Peyer's patch (tissue), 4 donors: ENCODE data around the gene PCGF3.

ENCODE experiments used
- POLR2A ChIP-seq, 2 donors: fragments of 450-650 bp; IDR thresholded peaks; one replicate each; pipeline ENCODE4 v1.5.1; 2017; ENCODE audit warnings: antibody characterized with exemption in 2 of 2, mild to moderate bottlenecking in 2 of 2, moderate library complexity in 2 of 2
- TF ChIP-seq, protein P1 (sequence below), 6 experiments: fragments of 450-650 bp in 4 of 6; fragments of 200-600 bp in 2 of 6; sonication (generic) in 1 of 6; IDR thresholded peaks; one replicate each; pipeline ENCODE4 v1.5.1; 2017 to 2019; ENCODE audit warnings: antibody characterized with exemption in 6 of 6, mild to moderate bottlenecking in 3 of 6, moderate library complexity in 1 of 6

DNA sequence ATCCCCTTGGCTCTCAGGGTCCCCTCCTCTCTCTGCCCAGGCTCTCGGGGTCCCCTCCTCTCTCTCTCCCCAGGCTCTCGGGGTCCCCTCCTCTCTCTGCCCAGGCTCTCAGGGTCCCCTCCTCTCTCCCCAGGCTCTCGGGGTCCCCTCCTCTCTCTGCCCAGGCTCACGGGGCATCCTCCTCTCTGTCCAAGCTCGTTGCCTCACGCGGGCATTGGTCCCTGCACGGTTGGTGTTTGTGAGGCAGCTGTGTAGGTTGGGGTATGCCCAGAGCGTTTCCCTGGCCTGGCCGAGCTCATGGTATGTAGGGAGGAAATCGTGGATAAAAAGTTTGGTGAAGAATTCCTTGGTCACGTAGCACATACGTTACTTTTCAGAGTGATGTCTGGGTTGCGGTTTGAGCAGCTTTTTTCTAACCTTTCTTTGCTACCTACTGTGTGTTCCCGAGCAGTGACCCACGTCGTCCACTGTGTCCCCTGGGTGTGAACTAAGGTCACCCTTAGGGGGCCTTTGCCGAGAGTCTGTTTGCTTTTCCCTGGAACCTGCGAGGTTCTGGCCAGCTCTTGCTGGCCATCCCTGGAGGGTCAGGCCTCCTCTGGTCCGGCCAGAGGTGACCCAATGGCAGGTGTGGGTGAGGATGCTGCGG, 36.6 kb downstream of the PCGF3 start:
- TF ChIP-seq, protein P1, sequence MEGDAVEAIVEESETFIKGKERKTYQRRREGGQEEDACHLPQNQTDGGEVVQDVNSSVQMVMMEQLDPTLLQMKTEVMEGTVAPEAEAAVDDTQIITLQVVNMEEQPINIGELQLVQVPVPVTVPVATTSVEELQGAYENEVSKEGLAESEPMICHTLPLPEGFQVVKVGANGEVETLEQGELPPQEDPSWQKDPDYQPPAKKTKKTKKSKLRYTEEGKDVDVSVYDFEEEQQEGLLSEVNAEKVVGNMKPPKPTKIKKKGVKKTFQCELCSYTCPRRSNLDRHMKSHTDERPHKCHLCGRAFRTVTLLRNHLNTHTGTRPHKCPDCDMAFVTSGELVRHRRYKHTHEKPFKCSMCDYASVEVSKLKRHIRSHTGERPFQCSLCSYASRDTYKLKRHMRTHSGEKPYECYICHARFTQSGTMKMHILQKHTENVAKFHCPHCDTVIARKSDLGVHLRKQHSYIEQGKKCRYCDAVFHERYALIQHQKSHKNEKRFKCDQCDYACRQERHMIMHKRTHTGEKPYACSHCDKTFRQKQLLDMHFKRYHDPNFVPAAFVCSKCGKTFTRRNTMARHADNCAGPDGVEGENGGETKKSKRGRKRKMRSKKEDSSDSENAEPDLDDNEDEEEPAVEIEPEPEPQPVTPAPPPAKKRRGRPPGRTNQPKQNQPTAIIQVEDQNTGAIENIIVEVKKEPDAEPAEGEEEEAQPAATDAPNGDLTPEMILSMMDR (IDR thresholded peaks at IDR 0.05), result no peak
- TF ChIP-seq POLR2A (IDR thresholded peaks at IDR 0.05), result no peak
